G401.6 (cell line): ENCODE measurements around the gene FLNB.
"Not testable (repeated sequence)": the region's sequence is repeated elsewhere in the genome, so short reads cannot be mapped to it uniquely, and the experiment has no call there.

Experiments used
- FAIRE-seq: peaks from 2 replicates; lab custom pipeline; 2012; peaks lifted over from hg19 to GRCh38; lab: Jason Lieb, UNC

Gene FLNB

GRCh38 chr3:57980416-57980815 is 27.8 kb upstream of the FLNB start:
- no peak for FAIRE-seq

- no peak for FAIRE-seq
These were observed 26.6 kb upstream of the FLNB start for GRCh38 chr3:57981483-57982087.

GRCh38 chr3:57982561-57983243 is 25.5 kb upstream of the FLNB start:
- FAIRE-seq: no peak

GRCh38 chr3:57983734-57984518 is 24.3 kb upstream of the FLNB start:
- no peak for FAIRE-seq

- FAIRE-seq: no peak
These were observed 22.8 kb upstream of the FLNB start for GRCh38 chr3:57985176-57985983.

GRCh38 chr3:57985984-57986246 is 22.3 kb upstream of the FLNB start:
- FAIRE-seq: no peak

- FAIRE-seq: no peak
These were observed 22.0 kb upstream of the FLNB start for GRCh38 chr3:57986261-57986660.

- not testable (repeated sequence) for FAIRE-seq
These were observed 19.0 kb upstream of the FLNB start for GRCh38 chr3:57989198-57989597.

GRCh38 chr3:57989646-57990045 is 18.6 kb upstream of the FLNB start:
- no peak for FAIRE-seq

GRCh38 chr3:57992452-57993213 is 15.6 kb upstream of the FLNB start:
- no peak for FAIRE-seq

GRCh38 chr3:57998366-57999283 is 9.6 kb upstream of the FLNB start:
- no peak for FAIRE-seq

GRCh38 chr3:57999417-58000115 is 8.7 kb upstream of the FLNB start:
- FAIRE-seq: no peak

GRCh38 chr3:58000306-58001085 is 7.7 kb upstream of the FLNB start:
- FAIRE-seq: no peak

GRCh38 chr3:58001086-58001467 is 7.1 kb upstream of the FLNB start:
- FAIRE-seq: no peak

- no peak for FAIRE-seq
These were observed 6.2 kb upstream of the FLNB start for GRCh38 chr3:58001979-58002378.

GRCh38 chr3:58003093-58003492 is 5.1 kb upstream of the FLNB start:
- no peak for FAIRE-seq

GRCh38 chr3:58004973-58005372 is 3.2 kb upstream of the FLNB start:
- no peak for FAIRE-seq

- FAIRE-seq: no peak
These were observed 2.6 kb upstream of the FLNB start for GRCh38 chr3:58005669-58006068.

- FAIRE-seq: no peak
These were observed 1.6 kb upstream of the FLNB start for GRCh38 chr3:58006661-58007060.
